COLO668 (cell line): ENCODE measurements around the gene ZNF699.
"Not testable (repeated sequence)": the region's sequence is repeated elsewhere in the genome, so short reads cannot be mapped to it uniquely, and the experiment has no call there.

Source experiments
- DNase-seq: peaks from one replicate; lab custom pipeline; 2025; ENCODE audit not compliant: unreplicated experiment; lab: John Stamatoyannopoulos, UW

ZNF699 gene

GRCh38 chr19:9309139-9309973 is at the start of gene ZNF699:
Gene ZNF699, minus strand, starts transcription at chr19:9309838. Its CDS starts 4,719 bp downstream, at chr19:9305119.
- peak; percentile 98 for DNase-seq

- no peak for DNase-seq
These were observed 45.0 kb upstream of the ZNF699 start for GRCh38 chr19:9354651-9355050.

DNA sequence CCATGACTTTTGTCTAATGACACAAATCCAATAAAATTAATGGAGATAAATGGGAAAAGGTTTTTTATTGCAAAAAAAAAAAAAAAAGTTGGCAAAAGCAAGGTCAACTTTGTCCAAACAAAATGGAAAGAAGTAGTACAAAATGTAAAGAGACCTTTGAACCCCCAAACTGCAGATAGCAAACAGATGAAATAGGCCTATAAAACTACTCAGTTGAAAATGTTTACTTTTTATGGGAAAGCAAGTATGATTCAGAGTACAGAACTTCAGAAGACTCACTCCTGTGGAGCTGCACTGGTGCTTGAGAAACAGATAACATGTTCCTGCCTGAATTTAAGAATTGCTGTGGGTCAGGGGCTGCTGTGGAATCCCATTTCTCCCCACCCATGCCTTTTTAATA is 43.4 kb upstream of the ZNF699 start:
- DNase-seq, result no peak

DNA sequence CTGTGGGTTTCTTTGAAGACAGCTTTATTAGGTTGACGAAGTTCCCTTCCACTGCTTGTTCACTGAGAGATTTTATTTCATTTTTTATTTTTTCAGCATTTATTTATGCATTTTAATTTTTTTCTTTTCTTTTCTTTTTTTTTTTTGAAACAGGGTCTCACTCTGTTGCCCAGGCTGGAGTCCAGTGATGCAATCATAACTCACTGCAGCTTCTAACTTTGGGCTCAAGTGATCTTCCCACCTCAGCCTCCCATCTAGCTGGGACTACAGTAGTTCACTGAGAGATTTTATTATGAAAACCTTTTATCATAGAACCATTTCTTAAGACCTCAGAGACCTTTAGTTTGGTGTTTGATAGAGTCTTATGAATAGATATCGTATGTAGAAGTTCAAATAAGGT is 42.9 kb upstream of the ZNF699 start:
- no peak for DNase-seq

- DNase-seq, result no peak
These were observed 39.0 kb upstream of the ZNF699 start for GRCh38 chr19:9348671-9349070.

DNA sequence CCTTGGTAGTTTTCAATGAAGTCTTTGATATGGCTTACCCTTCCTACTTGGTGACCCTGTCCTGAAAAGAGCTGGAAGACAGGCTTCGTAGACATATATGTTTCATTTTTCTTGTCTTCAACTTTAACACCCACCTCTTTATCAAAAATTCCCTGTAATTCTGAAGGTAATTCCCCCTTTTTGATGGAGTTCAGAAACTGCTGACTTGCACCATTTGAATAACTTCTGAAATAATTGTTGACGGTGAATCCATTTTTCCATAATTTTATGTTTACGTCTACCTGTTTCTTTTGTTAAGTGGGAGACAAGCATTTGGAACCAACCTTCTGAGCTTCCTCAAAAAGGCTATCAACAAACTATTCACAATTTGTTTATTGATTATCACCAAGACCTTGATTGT is 38.6 kb upstream of the ZNF699 start:
- DNase-seq, result no peak

- DNase-seq, result no peak
These were observed 35.4 kb upstream of the ZNF699 start for GRCh38 chr19:9345005-9345404.

GRCh38 chr19:9342610-9343304 is 33.1 kb upstream of the ZNF699 start:
- DNase-seq, result no peak

DNA sequence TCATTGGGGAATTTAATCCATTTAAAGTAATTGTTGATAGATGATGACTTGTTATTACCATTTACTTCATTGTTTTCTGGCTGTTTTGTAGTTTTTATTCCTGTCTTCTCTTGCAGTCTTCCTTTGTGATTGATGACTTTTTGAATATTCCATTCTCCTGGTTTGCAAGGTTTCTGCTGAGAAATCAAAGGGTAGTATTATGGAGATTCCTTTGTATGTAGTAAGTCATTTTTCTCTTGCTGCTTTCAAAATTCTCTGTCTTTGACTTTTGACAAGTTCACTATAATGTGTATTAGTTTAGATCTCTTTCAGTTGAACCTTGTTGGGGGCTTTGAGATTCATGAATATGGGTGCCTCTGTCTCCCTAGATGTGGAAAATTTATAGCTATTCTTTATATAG is 20.4 kb upstream of the ZNF699 start:
- no peak for DNase-seq

DNA sequence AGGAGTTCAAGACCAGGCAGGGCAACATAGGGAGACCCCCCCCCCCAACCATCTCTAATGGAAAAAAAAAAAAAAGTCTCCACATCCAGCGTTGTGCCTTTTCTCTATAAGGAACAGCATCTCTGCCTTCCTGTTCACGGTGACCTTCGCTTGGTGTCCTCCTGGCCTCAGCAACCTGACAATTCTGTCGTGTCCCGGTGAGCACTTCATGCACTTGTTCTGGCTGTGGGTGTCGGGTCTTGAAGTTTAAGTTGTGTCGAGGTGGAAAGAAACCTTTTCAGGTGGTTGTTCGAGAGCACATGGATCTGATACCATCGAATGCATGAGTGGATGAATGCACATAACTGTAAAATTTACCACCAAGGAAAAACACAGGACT is 14.9 kb upstream of the ZNF699 start:
- DNase-seq, result no peak

- DNase-seq, result peak; percentile 96
These were observed 14.4 kb upstream of the ZNF699 start, which contains the start of gene ZNF559 for GRCh38 chr19:9323919-9324583. Gene ZNF559, plus strand, starts transcription at chr19:9324179. Its CDS starts 14,371 bp downstream, at chr19:9338550.

GRCh38 chr19:9323557-9323918 is 13.9 kb upstream of the ZNF699 start:
- DNase-seq, result peak; percentile 63

DNA sequence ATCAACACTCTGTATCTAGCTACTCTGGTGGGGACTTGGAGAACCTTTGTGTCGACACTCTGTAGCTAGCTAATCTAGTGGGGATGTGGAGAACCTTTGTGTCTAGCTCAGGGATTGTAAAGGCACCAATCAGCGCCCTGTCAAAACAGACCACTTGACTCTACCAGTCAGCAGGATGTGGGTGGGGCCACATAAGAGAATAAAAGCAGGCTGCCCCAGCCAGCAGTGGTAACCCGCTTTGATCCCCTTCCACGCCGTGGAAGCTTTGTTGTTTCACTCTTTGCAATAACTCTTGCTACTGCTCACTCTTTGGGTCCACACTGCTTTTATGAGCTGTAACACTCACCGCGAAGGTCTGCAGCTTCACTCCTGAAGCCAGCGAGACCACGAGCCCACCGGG is 12.6 kb upstream of the ZNF699 start:
- DNase-seq, result not testable (repeated sequence)

- DNase-seq, result not testable (repeated sequence)
These were observed 12.1 kb upstream of the ZNF699 start for GRCh38 chr19:9321756-9322155.

DNA sequence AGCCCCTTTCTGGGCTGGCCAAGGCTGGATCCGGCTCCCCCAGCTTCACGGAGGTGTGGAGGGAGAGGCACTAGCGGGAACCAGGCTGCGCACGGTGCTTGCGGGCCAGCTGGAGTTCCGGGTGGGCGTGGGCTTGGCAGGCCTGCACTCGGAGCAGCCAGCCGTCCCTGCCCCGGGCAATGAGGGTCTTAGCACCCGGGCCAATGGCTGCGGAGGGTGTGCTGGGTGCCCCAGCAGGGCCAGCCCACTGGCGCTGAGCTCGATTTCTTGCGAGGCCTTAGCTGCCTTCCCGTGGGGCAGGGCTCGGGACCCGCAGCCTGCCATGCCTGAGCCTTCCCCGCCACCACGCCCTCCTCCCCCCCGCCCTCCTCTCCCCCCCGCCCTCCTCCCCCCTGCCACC is 11.7 kb upstream of the ZNF699 start:
- DNase-seq, result no peak

GRCh38 chr19:9313756-9314155 is 4.1 kb upstream of the ZNF699 start:
- no peak for DNase-seq

GRCh38 chr19:9309974-9310446 is 372 bp upstream of the ZNF699 start:
- peak; percentile 93 for DNase-seq

DNA sequence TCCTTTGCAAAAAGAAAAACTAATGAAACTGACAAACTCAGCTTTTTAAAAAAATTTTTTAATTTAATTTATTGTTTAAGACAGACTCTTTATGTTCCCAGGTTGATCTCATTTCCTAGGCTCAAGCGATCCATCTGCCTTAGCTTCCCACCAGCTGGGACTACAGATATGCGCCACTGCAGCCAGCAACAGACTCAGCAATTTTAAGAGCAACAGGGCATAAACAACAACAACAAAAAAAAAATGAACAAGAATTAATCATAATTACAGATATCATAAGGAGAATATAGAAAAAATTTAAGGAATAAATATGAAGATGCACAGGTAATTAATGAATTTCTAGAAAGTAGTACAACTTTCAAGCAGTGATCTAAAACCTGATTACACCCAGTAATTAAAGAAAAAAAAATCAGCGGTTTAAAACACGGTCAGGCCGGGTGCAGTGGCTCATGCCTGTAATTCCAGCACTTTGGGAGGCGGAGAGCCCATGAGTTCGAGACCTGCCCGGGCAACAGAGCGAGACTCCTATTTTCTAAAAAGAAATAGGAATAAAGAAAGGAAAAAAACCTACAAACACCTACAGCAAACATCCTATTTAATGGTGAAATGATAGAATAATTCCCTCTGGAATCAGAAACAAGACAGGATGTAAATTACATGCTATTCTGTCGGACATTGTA is 1.4 kb downstream of the ZNF699 start:
- no peak for DNase-seq

- no peak for DNase-seq
These were observed 3.2 kb downstream of the ZNF699 start for GRCh38 chr19:9306443-9306842.

GRCh38 chr19:9296336-9296735 is 13.3 kb downstream of the ZNF699 start:
- DNase-seq, result no peak

GRCh38 chr19:9295411-9295849 is 14.2 kb downstream of the ZNF699 start:
- DNase-seq, result no peak
